ENCODE results near the gene THSD4. TPM values are rescaled to one million over a fixed set of nuclear protein-coding genes. Genes with fewer than 3 reads are reported as not detected.

The THSD4 gene
- polyA plus RNA-seq, 1 donor from 2014 or later = 0.46 TPM

GRCh38 chr15:71333839-71334238 is 218.6 kb downstream of the THSD4 start:
- H3K4me2 ChIP-seq (ENCODE audit: low read length) = no peak overlapping the region
- H4K20me1 ChIP-seq (ENCODE audit: insufficient read depth) = no peaks in the 10 kb centered on the region
- no peaks in the 10 kb centered on the region for H3F3A ChIP-seq (ENCODE audit: insufficient read depth, low read length, poor library complexity, severe bottlenecking)
- H3K4me3 ChIP-seq (ENCODE audit: low read length) = no peak overlapping the region
- H3K9ac ChIP-seq (ENCODE audit: low read length) = no peak overlapping the region
- no peaks in the 10 kb centered on the region for H3K36me3 ChIP-seq (ENCODE audit: insufficient read depth, low read length)
- H3K79me2 ChIP-seq (replicated peaks; ENCODE audit: insufficient read depth, low read length) = no peaks in the 10 kb centered on the region
- H3K9me3 ChIP-seq (ENCODE audit: low read length) = no peaks in the 10 kb centered on the region
- no peaks in the 10 kb centered on the region for H3K9me2 ChIP-seq (ENCODE audit: insufficient read depth, low read length)
- H2AFZ ChIP-seq (ENCODE audit: low read depth, low read length) = no peak overlapping the region
- no peaks in the 10 kb centered on the region for H3K27me3 ChIP-seq (ENCODE audit: insufficient read depth, low read depth, low read length)
- H3K27ac ChIP-seq (ENCODE audit: low read length) = no peak overlapping the region
- TF ChIP-seq EZH2 (IDR thresholded peaks at IDR 0.05; ENCODE audit: borderline replicate concordance, insufficient read depth, low read length, poor library complexity, severe bottlenecking) (no peak), TAF1 (IDR thresholded peaks at IDR 0.05; ENCODE audit: low read depth) (no peak), POLR2AphosphoS5 (IDR thresholded peaks at IDR 0.05) (no peak), EP300 (conservative IDR thresholded peaks at IDR 0.05; ENCODE audit: poor library complexity, severe bottlenecking) (no peak), MXI1 (conservative IDR thresholded peaks at IDR 0.05; ENCODE audit: poor library complexity, severe bottlenecking) (no peak), CTCF (IDR thresholded peaks at IDR 0.05; ENCODE audit: poor library complexity, severe bottlenecking) (no peak), REST (IDR thresholded peaks at IDR 0.05; ENCODE audit: borderline replicate concordance) (no peak), SMC3 (conservative IDR thresholded peaks at IDR 0.05; ENCODE audit: poor library complexity) (no peak), RAD21 (conservative IDR thresholded peaks at IDR 0.05) (no peak)

GRCh38 chr15:71334434-71334833 is 219.2 kb downstream of the THSD4 start:
- Histone ChIP-seq H3K27ac (ENCODE audit: low read length) (no peak overlapping the region), H3K9me3 (ENCODE audit: low read length) (no peaks in the 10 kb centered on the region), H2AFZ (ENCODE audit: low read depth, low read length) (no peak overlapping the region), H3K9me2 (ENCODE audit: insufficient read depth, low read length) (no peaks in the 10 kb centered on the region), H3K27me3 (ENCODE audit: insufficient read depth, low read depth, low read length) (no peaks in the 10 kb centered on the region), H3K9ac (ENCODE audit: low read length) (no peak overlapping the region), H3K79me2 (replicated peaks; ENCODE audit: insufficient read depth, low read length) (no peaks in the 10 kb centered on the region), H3K4me2 (ENCODE audit: low read length) (no peak overlapping the region), H4K20me1 (ENCODE audit: insufficient read depth) (no peaks in the 10 kb centered on the region), H3F3A (ENCODE audit: insufficient read depth, low read length, poor library complexity, severe bottlenecking) (no peaks in the 10 kb centered on the region), H3K4me3 (ENCODE audit: low read length) (no peak overlapping the region), H3K36me3 (ENCODE audit: insufficient read depth, low read length) (no peaks in the 10 kb centered on the region)
- no peak for TF ChIP-seq REST (IDR thresholded peaks at IDR 0.05; ENCODE audit: borderline replicate concordance)
- TF ChIP-seq EZH2 (IDR thresholded peaks at IDR 0.05; ENCODE audit: borderline replicate concordance, insufficient read depth, low read length, poor library complexity, severe bottlenecking) = no peak
- no peak for TF ChIP-seq SMC3 (conservative IDR thresholded peaks at IDR 0.05; ENCODE audit: poor library complexity)
- TF ChIP-seq RAD21 (conservative IDR thresholded peaks at IDR 0.05) = no peak
- no peak for TF ChIP-seq MXI1 (conservative IDR thresholded peaks at IDR 0.05; ENCODE audit: poor library complexity, severe bottlenecking)
- TF ChIP-seq TAF1 (IDR thresholded peaks at IDR 0.05; ENCODE audit: low read depth) = no peak
- no peak for TF ChIP-seq EP300 (conservative IDR thresholded peaks at IDR 0.05; ENCODE audit: poor library complexity, severe bottlenecking)
- no peak for TF ChIP-seq POLR2AphosphoS5 (IDR thresholded peaks at IDR 0.05)
- no peak for TF ChIP-seq CTCF (IDR thresholded peaks at IDR 0.05; ENCODE audit: poor library complexity, severe bottlenecking)

Data from neural cell (in vitro differentiated cells).